Measurements from ENCODE around the gene TAPBP. TPM values are rescaled to one million over a fixed set of nuclear protein-coding genes. Genes with fewer than 3 reads are reported as not detected.

Gene TAPBP
- total RNA-seq, 2 donors from 2014 or later, result 7.0 to 11.1 TPM

GRCh38 chr6:33324125-33324524, 10.2 kb upstream of the TAPBP start:
- no peak overlapping the region for H3K27ac Mint-ChIP-seq
- Histone ChIP-seq H3K4me3 (ENCODE audit: low read length) (peak overlapping the region; percentile 97), H3K4me1 (ENCODE audit: control insufficient read depth, insufficient read depth, low read length) (peaks cover 13% of the 10 kb centered on the region), H3K36me3 (ENCODE audit: control insufficient read depth, insufficient read depth, low read length) (peaks cover 23% of the 10 kb centered on the region), H3K27me3 (ENCODE audit: control insufficient read depth, insufficient read depth, low read length, poor library complexity, severe bottlenecking) (no peaks in the 10 kb centered on the region), H3K27ac (ENCODE audit: low read depth, low read length) (no peak overlapping the region), H3K9ac (ENCODE audit: extremely low read depth, low read length, poor library complexity, severe bottlenecking) (no peak overlapping the region), H3K9me3 (ENCODE audit: control insufficient read depth, low read length) (no peaks in the 10 kb centered on the region)
- peaks cover under 1% of the 10 kb centered on the region for H3K27me3 Mint-ChIP-seq (ENCODE audit: insufficient read depth)
- H3K4me1 Mint-ChIP-seq, result peaks cover 26% of the 10 kb centered on the region
- no peak for TF ChIP-seq CTCF (conservative IDR thresholded peaks at IDR 0.05)
- peaks cover 23% of the 10 kb centered on the region for H3K36me3 Mint-ChIP-seq (ENCODE audit: low read depth)
- H3K4me3 Mint-ChIP-seq, result peak overlapping the region; percentile 98
- DNase-seq, result no peak
- H3K9me3 Mint-ChIP-seq, result no peaks in the 10 kb centered on the region
- WGBS, 2 experiments (ENCODE audit: insufficient coverage in 1 of 2, insufficient read length in 1 of 2), result 67 to 92% methylated on average over 2 to 7 of the region's 7 CpGs

- Histone ChIP-seq H3K36me3 (ENCODE audit: control insufficient read depth, insufficient read depth, low read length) (peaks cover 28% of the 10 kb centered on the region), H3K27me3 (ENCODE audit: control insufficient read depth, insufficient read depth, low read length, poor library complexity, severe bottlenecking) (no peaks in the 10 kb centered on the region), H3K9me3 (ENCODE audit: control insufficient read depth, low read length) (no peaks in the 10 kb centered on the region), H3K27ac (ENCODE audit: low read depth, low read length) (no peak overlapping the region), H3K4me1 (ENCODE audit: control insufficient read depth, insufficient read depth, low read length) (peaks cover 14% of the 10 kb centered on the region), H3K9ac (ENCODE audit: extremely low read depth, low read length, poor library complexity, severe bottlenecking) (no peak overlapping the region), H3K4me3 (ENCODE audit: low read length) (peak overlapping the region; percentile 97)
- Mint-ChIP-seq H3K9me3 (no peaks in the 10 kb centered on the region), H3K4me1 (peaks cover 32% of the 10 kb centered on the region), H3K27ac (peak overlapping the region; percentile 98), H3K27me3 (ENCODE audit: insufficient read depth) (no peaks in the 10 kb centered on the region), H3K36me3 (ENCODE audit: low read depth) (peaks cover 29% of the 10 kb centered on the region), H3K4me3 (peak overlapping the region; percentile 98)
- no peak for TF ChIP-seq CTCF (conservative IDR thresholded peaks at IDR 0.05)
- no peak for DNase-seq
- WGBS, 2 experiments (ENCODE audit: insufficient coverage in 1 of 2, insufficient read length in 1 of 2), result 0 to 11% methylated on average over 2 to 12 of the region's 12 CpGs
Measured at GRCh38 chr6:33323623-33323948, 9.7 kb upstream of the TAPBP start.

GRCh38 chr6:33321227-33321626, 7.3 kb upstream of the TAPBP start:
- Mint-ChIP-seq H3K4me3 (peak overlapping the region; percentile 98), H3K27ac (peak overlapping the region; percentile 78), H3K36me3 (ENCODE audit: low read depth) (peaks cover 34% of the 10 kb centered on the region), H3K27me3 (ENCODE audit: insufficient read depth) (no peaks in the 10 kb centered on the region), H3K4me1 (peaks cover 37% of the 10 kb centered on the region), H3K9me3 (no peaks in the 10 kb centered on the region)
- WGBS, 2 experiments (ENCODE audit: insufficient coverage in 1 of 2, insufficient read length in 1 of 2), result 84 to 88% methylated on average over 9 of the region's 9 CpGs
- Histone ChIP-seq H3K4me1 (ENCODE audit: control insufficient read depth, insufficient read depth, low read length) (peaks cover 17% of the 10 kb centered on the region), H3K4me3 (ENCODE audit: low read length) (peak overlapping the region; percentile 97), H3K9ac (ENCODE audit: extremely low read depth, low read length, poor library complexity, severe bottlenecking) (no peak overlapping the region), H3K27me3 (ENCODE audit: control insufficient read depth, insufficient read depth, low read length, poor library complexity, severe bottlenecking) (no peaks in the 10 kb centered on the region), H3K27ac (ENCODE audit: low read depth, low read length) (no peak overlapping the region), H3K36me3 (ENCODE audit: control insufficient read depth, insufficient read depth, low read length) (peaks cover 30% of the 10 kb centered on the region), H3K9me3 (ENCODE audit: control insufficient read depth, low read length) (no peaks in the 10 kb centered on the region)
- TF ChIP-seq CTCF (conservative IDR thresholded peaks at IDR 0.05), result no peak
- DNase-seq, result no peak

All from endodermal cell (in vitro differentiated cells).